HCT116 (cell line): ENCODE results near the gene TMEM219. TPM values are rescaled to one million over a fixed set of nuclear protein-coding genes. Genes with fewer than 3 reads are reported as not detected.

ENCODE experiments used
- ATAC-seq: fragments of 200-7000 bp; cut with Tn5 transposase; 2 replicates; pipeline ENCODE4 v1.9.1; 2020; ENCODE audit warnings: mild to moderate bottlenecking, moderate library complexity
- BruUV-seq: library from RNA; stranded (reverse); fragments of 400-500 nt; replicated peaks from 2 replicates; lab custom pipeline; 2021; lab: Mats Ljungman, UMichigan
- CTCF ChIA-PET: fragments of 300-600 bp; sonication (Branson Sonifier 250); formaldehyde crosslinking; loops from one replicate; lab custom pipeline; 2021; ENCODE audit warnings: antibody characterized with exemption; lab: Charles Lee
- POLR2A ChIA-PET: fragments of 300-600, 350-600 bp; sonication (Branson Sonifier 250); formaldehyde crosslinking; loops from one replicate; lab custom pipeline; 2021; ENCODE audit warnings: antibody characterized with exemption; lab: Charles Lee
- RAD21 ChIA-PET, 2 experiments: fragments of 300-600 bp; sonication (Branson Sonifier 250); formaldehyde crosslinking; loops; one replicate each; lab custom pipeline; 2023; ENCODE audit warnings: low total read pairs in 2 of 2; ENCODE audit not compliant: uncharacterized antibody in 2 of 2, unreplicated experiment in 2 of 2, low non-redundant PET in 1 of 2; lab: Charles Lee
- DNase-seq: peaks from one replicate; pipeline ENCODE4 v3.0.0-alpha.2; 2010; ENCODE audit warnings: low read depth, low spot score
- H2AFZ ChIP-seq: fragments of 200-600 bp; shearing (Covaris generic), sonication (generic); 2 replicates; pipeline ENCODE4 v1.6.1; 2017; ENCODE audit warnings: low read depth, mixed run types, mixed read lengths, antibody characterized with exemption, low read length; ENCODE audit not compliant: poor library complexity, severe bottlenecking
- H3K27ac ChIP-seq: 2 replicates; pipeline ENCODE4 v1.5.1; 2012; ENCODE audit warnings: low read depth, low read length
- H3K27me3 ChIP-seq: fragments of 200-600 bp; sonication (generic); 2 replicates; pipeline ENCODE4 v1.6.1; 2016; ENCODE audit warnings: mixed run types, low read length, mixed read lengths; ENCODE audit not compliant: insufficient read depth
- H3K36me3 ChIP-seq, 2 experiments: fragments of 200-500 bp in 1 of 2; fragments of 200-600 bp in 1 of 2; sonication (Bioruptor generic) in 1 of 2; sonication (generic) in 1 of 2; 2 replicates each; pipeline versions ENCODE4 v1.5.1 to v1.6.1; 2014 to 2016; ENCODE audit warnings: low read length in 2 of 2, inconsistent platforms in 1 of 2, mixed read lengths in 1 of 2, mixed run types in 1 of 2; ENCODE audit not compliant: insufficient read depth in 2 of 2, control insufficient read depth in 1 of 2
- H3K4me1 ChIP-seq, 2 experiments: fragments of 200-600 bp in 1 of 2; sonication (generic) in 1 of 2; 2 replicates each; pipeline versions ENCODE4 v1.5.1 to v1.6.1; 2012 to 2017; ENCODE audit warnings: low read length in 2 of 2, inconsistent platforms in 1 of 2, mild to moderate bottlenecking in 1 of 2, mixed read lengths in 1 of 2, mixed run types in 1 of 2, moderate library complexity in 1 of 2; ENCODE audit not compliant: insufficient read depth in 2 of 2, control insufficient read depth in 1 of 2
- H3K4me2 ChIP-seq: fragments of 200-600 bp; sonication (generic); 2 replicates; pipeline ENCODE4 v1.6.1; 2017; ENCODE audit warnings: mixed run types, low read length, mixed read lengths
- H3K4me3 ChIP-seq, 2 experiments: fragments of 200-600 bp in 1 of 2; sonication (generic) in 1 of 2; replicated peaks in 1 of 2; 2 replicates each; pipeline ENCODE4 v1.5.1; 2011 to 2016; ENCODE audit warnings: low read length in 2 of 2, control low read depth in 1 of 2, low read depth in 1 of 2, mild to moderate bottlenecking in 1 of 2, mixed read lengths in 1 of 2, mixed run types in 1 of 2
- H3K79me2 ChIP-seq: fragments of 200-600 bp; sonication (generic); 2 replicates; pipeline ENCODE4 v1.6.1; 2017; ENCODE audit warnings: mild to moderate bottlenecking, mixed run types, low read length, moderate library complexity, mixed read lengths; ENCODE audit not compliant: insufficient read depth
- H3K9ac ChIP-seq: fragments of 200-600 bp; sonication (generic); 2 replicates; pipeline ENCODE4 v1.6.1; 2016; ENCODE audit warnings: low read length, mixed read lengths
- H3K9me2 ChIP-seq: fragments of 200-600 bp; sonication (generic), shearing (Covaris generic); 2 replicates; pipeline ENCODE4 v1.6.1; 2017; ENCODE audit warnings: mixed run types, mild to moderate bottlenecking, moderate library complexity; ENCODE audit not compliant: insufficient read depth
- H3K9me3 ChIP-seq, 2 experiments: fragments of 200-500 bp in 1 of 2; fragments of 200-600 bp in 1 of 2; sonication (Bioruptor generic) in 1 of 2; sonication (generic) in 1 of 2; 2 replicates each; pipeline ENCODE4 v1.6.1; 2014 to 2017; ENCODE audit warnings: low read length in 2 of 2, mixed read lengths in 2 of 2, inconsistent platforms in 1 of 2, low read depth in 1 of 2, mild to moderate bottlenecking in 1 of 2, mixed run types in 1 of 2, moderate library complexity in 1 of 2; ENCODE audit not compliant: control insufficient read depth in 1 of 2, insufficient read depth in 1 of 2
- H4K20me1 ChIP-seq: fragments of 200-600 bp; sonication (generic), shearing (Covaris generic); 2 replicates; pipeline ENCODE4 v1.6.1; 2017; ENCODE audit warnings: mixed run types, mild to moderate bottlenecking, moderate library complexity; ENCODE audit not compliant: insufficient read depth
- CBX3 ChIP-seq: IDR thresholded peaks from 2 replicates; pipeline ENCODE4 v1.6.1; 2012; ENCODE audit warnings: low read depth
- EGR1 ChIP-seq: IDR thresholded peaks from 2 replicates; pipeline ENCODE4 v1.6.1; 2012; ENCODE audit warnings: low read depth
- ELF1 ChIP-seq: IDR thresholded peaks from 2 replicates; pipeline ENCODE4 v1.6.1; 2012; ENCODE audit warnings: low read depth, borderline replicate concordance
- EZH2 ChIP-seq: fragments of 200-600 bp; sonication (generic); IDR thresholded peaks from 2 replicates; pipeline ENCODE4 v1.6.1; 2017; ENCODE audit warnings: antibody characterized with exemption, mixed run types
- JUND ChIP-seq: IDR thresholded peaks from 2 replicates; pipeline ENCODE4 v1.6.1; 2012
- POLR2AphosphoS5 ChIP-seq: IDR thresholded peaks from 2 replicates; pipeline ENCODE4 v1.6.1; 2011; ENCODE audit warnings: mild to moderate bottlenecking, low read depth, low read length, moderate library complexity
- SIN3A ChIP-seq: IDR thresholded peaks from 2 replicates; pipeline ENCODE4 v1.6.1; 2012; ENCODE audit warnings: low read depth
- SP1 ChIP-seq: IDR thresholded peaks from 2 replicates; pipeline ENCODE4 v1.6.1; 2012; ENCODE audit warnings: low read depth
- SRF ChIP-seq: IDR thresholded peaks from 2 replicates; pipeline ENCODE4 v1.6.1; 2012; ENCODE audit warnings: low read depth
- TCF7L2 ChIP-seq: IDR thresholded peaks from 2 replicates; pipeline ENCODE4 v1.7.0; 2011; ENCODE audit warnings: borderline replicate concordance, inconsistent platforms; ENCODE audit not compliant: insufficient read depth, insufficient read length; ENCODE audit errors: extremely low read depth
- intact Hi-C: fragments of 100-400 bp; cut with micrococcal nuclease; formaldehyde crosslinking; loops from 2 replicates; pipeline ENCODE4 v1.10.0; 2022
- total RNA-seq: library from RNA; stranded (reverse); gene quantifications from one replicate; pipeline ENCODE4 v1.2.1, GENCODE V29; 2021; ENCODE audit not compliant: unreplicated experiment
- TF ChIP-seq, protein P1 (sequence below): IDR thresholded peaks from 2 replicates; pipeline ENCODE4 v1.6.1; 2011; ENCODE audit warnings: mild to moderate bottlenecking, low read length, moderate library complexity; ENCODE audit not compliant: insufficient replicate concordance; ENCODE audit errors: extremely low read depth
- TF ChIP-seq, protein P2 (sequence below): IDR thresholded peaks from 2 replicates; pipeline ENCODE4 v1.6.1; 2012; ENCODE audit warnings: low read depth
- TF ChIP-seq, protein P3 (sequence below): IDR thresholded peaks from 2 replicates; pipeline ENCODE4 v1.6.1; 2012
- TF ChIP-seq, protein P4 (sequence below): IDR thresholded peaks from 2 replicates; pipeline ENCODE4 v1.6.1; 2012

The TMEM219 gene
- total RNA-seq, 1 experiment from 2014 or later = 75.5 TPM

DNA sequence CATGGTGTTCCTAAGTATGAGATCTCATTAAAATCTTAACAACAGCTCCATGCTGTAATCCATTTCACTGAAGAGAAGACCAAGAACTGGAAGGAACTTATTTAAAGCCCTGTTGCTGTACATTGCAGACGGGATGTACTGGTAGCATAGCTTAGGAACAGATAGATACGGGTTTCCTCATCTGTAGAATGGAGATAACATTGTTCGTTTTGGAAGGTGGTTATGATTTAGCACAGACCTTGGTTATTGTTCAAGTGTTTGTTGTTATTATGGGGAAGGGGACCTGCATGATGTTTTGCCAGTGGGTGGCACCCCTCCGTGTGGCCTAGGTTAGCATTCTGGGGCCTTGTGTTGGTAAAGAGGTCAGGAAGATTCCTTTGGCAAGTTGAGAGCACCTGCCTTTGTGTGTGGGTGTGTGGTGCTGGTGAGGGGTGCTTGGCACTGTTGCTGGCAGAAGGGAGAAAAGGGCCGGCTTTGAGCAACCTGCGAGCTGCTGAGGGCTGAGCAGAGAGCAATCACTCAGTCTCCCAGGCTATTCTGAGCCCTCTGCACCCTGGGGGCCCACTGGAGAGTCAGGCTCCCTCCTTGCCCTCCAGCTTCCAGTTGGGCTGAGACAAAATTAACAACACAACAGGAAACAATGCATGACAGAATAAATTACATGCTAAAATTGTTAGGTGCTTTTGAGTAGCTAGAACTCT lies 14.1 kb downstream of the TMEM219 start:
- H3K4me3 ChIP-seq = peak overlapping the region; percentile 96 to 98; a peak in 2 of 4 replicates
- TF ChIP-seq SRF (no peak), POLR2AphosphoS5 (no peak), JUND (no peak), EGR1 (no peak), SIN3A (no peak), SP1 (no peak), CBX3 (no peak), TCF7L2 (no peak), ELF1 (no peak), EZH2 (no peak)
- TF ChIP-seq, protein P1, sequence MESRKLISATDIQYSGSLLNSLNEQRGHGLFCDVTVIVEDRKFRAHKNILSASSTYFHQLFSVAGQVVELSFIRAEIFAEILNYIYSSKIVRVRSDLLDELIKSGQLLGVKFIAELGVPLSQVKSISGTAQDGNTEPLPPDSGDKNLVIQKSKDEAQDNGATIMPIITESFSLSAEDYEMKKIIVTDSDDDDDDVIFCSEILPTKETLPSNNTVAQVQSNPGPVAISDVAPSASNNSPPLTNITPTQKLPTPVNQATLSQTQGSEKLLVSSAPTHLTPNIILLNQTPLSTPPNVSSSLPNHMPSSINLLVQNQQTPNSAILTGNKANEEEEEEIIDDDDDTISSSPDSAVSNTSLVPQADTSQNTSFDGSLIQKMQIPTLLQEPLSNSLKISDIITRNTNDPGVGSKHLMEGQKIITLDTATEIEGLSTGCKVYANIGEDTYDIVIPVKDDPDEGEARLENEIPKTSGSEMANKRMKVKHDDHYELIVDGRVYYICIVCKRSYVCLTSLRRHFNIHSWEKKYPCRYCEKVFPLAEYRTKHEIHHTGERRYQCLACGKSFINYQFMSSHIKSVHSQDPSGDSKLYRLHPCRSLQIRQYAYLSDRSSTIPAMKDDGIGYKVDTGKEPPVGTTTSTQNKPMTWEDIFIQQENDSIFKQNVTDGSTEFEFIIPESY = no peak
- TF ChIP-seq, protein P2, sequence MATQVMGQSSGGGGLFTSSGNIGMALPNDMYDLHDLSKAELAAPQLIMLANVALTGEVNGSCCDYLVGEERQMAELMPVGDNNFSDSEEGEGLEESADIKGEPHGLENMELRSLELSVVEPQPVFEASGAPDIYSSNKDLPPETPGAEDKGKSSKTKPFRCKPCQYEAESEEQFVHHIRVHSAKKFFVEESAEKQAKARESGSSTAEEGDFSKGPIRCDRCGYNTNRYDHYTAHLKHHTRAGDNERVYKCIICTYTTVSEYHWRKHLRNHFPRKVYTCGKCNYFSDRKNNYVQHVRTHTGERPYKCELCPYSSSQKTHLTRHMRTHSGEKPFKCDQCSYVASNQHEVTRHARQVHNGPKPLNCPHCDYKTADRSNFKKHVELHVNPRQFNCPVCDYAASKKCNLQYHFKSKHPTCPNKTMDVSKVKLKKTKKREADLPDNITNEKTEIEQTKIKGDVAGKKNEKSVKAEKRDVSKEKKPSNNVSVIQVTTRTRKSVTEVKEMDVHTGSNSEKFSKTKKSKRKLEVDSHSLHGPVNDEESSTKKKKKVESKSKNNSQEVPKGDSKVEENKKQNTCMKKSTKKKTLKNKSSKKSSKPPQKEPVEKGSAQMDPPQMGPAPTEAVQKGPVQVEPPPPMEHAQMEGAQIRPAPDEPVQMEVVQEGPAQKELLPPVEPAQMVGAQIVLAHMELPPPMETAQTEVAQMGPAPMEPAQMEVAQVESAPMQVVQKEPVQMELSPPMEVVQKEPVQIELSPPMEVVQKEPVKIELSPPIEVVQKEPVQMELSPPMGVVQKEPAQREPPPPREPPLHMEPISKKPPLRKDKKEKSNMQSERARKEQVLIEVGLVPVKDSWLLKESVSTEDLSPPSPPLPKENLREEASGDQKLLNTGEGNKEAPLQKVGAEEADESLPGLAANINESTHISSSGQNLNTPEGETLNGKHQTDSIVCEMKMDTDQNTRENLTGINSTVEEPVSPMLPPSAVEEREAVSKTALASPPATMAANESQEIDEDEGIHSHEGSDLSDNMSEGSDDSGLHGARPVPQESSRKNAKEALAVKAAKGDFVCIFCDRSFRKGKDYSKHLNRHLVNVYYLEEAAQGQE = no peak
- TF ChIP-seq, protein P3, sequence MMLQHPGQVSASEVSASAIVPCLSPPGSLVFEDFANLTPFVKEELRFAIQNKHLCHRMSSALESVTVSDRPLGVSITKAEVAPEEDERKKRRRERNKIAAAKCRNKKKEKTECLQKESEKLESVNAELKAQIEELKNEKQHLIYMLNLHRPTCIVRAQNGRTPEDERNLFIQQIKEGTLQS = no peak
- TF ChIP-seq, protein P4, sequence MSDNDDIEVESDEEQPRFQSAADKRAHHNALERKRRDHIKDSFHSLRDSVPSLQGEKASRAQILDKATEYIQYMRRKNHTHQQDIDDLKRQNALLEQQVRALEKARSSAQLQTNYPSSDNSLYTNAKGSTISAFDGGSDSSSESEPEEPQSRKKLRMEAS = no peak
- TF ChIP-seq, all 23 proteins: peak for 0
- H3K79me2 ChIP-seq = peaks cover 61% of the 10 kb centered on the region
- RAD21 ChIA-PET = no interaction called here
- H3K9ac ChIP-seq = no peak overlapping the region
- H2AFZ ChIP-seq = no peak overlapping the region
- no peaks in the 10 kb centered on the region for H3K27me3 ChIP-seq
- intact Hi-C loops = no loop called here
- H4K20me1 ChIP-seq = no peaks in the 10 kb centered on the region
- ATAC-seq (no peak), DNase-seq (no peak)
- H3K9me3 ChIP-seq = no peaks in the 10 kb centered on the region; a peak in 1 of 4 replicates
- no peak overlapping the region; the same call in 1 of the 2 replicates for H3K27ac ChIP-seq
- H3K36me3 ChIP-seq = peaks cover 31 to 34% of the 10 kb centered on the region in 2 experiments
- H3K9me2 ChIP-seq = no peaks in the 10 kb centered on the region
- no TSS peak for BruUV-seq
- POLR2A ChIA-PET = interaction anchor here (1.0 kb wide), 1 partner anchor 31 kb away, joined by 5 read pairs; no protein-coding TSS in a partner anchor
- CTCF ChIA-PET = interaction anchor here (0.9 to 1.7 kb wide), 2 partner anchors 32 to 275 kb away, joined by 3 to 4 read pairs; no protein-coding TSS in a partner anchor
- peak overlapping the region; percentile 95 for H3K4me2 ChIP-seq
- peaks cover 8 to 26% of the 10 kb centered on the region in 2 experiments for H3K4me1 ChIP-seq
